ENCODE data around the gene SMPD2. TPM values are rescaled to one million over a fixed set of nuclear protein-coding genes. Genes with fewer than 3 reads are reported as not detected.
A peak's percentile ranks its signal among the peaks of the same experiment; 100 is the strongest.

SMPD2 gene
- total and polyA plus RNA-seq, 2 donors (not counting 1 experiment from before 2014, with no cell fraction given), result 35.7 to 43.9 TPM

- CTCF ChIA-PET, result interaction anchor here (1.4 to 6.4 kb wide), 6 partner anchors 9 to 72 kb away, joined by 3 to 55 read pairs (median 20); partner anchors contain the start of genes CD164, PPIL6, SMPD2 and ZBTB24
- POLR2A ChIA-PET, result interaction anchor here (0.6 to 5.5 kb wide), 15 partner anchors 8 to 897 kb away, joined by 3 to 35 read pairs (median 5); partner anchors contain the start of genes AK9, CD164, FIG4 and PPIL6
- no peaks in the 10 kb centered on the region for H4K20me1 ChIP-seq (ENCODE audit: control insufficient read depth, insufficient read depth, low read length, poor library complexity, severe bottlenecking)
- peak within 1 kb of the TSS; percentile 97 for H3K9ac ChIP-seq (ENCODE audit: low read length)
- H3K9me3 ChIP-seq (ENCODE audit: control extremely low read depth in 1 of 3, control insufficient read depth in 2 of 3, insufficient read depth in 1 of 3, low read length in 2 of 3), result no peaks in the 10 kb centered on the region
- H3K4me1 ChIP-seq (ENCODE audit: control insufficient read depth in 2 of 2, insufficient read depth in 2 of 2, low read length in 2 of 2), result peaks cover 83 to 84% of the 10 kb centered on the region in 2 donors
- peak within 1 kb of the TSS; percentile 17 for H2AFZ ChIP-seq (ENCODE audit: insufficient read depth, low read depth, low read length, poor library complexity, severe bottlenecking)
- Mint-ChIP-seq H3K9me3 (ENCODE audit: insufficient read depth) (no peaks in the 10 kb centered on the region), H3K27ac (peak within 1 kb of the TSS; percentile 99), H3K27me3 (no peaks in the 10 kb centered on the region), H3K4me3 (peak within 1 kb of the TSS; percentile 95), H3K4me1 (peaks cover 82% of the 10 kb centered on the region)
- DNase-seq (peak; percentile 94), ATAC-seq (ENCODE audit: low read depth) (peak; percentile 61)
- H3K79me2 ChIP-seq (ENCODE audit: control insufficient read depth, insufficient read depth, low read length), result peaks cover 42% of the 10 kb centered on the region
- peak within 1 kb of the TSS; percentile 73 to 99 (median 93) for H3K4me3 ChIP-seq (ENCODE audit: control extremely low read depth in 1 of 5, extremely low read depth in 1 of 5, insufficient read depth in 1 of 5, low read depth in 2 of 5, low read length in 4 of 5)
- intact Hi-C loops (cut with micrococcal nuclease), result loop anchor here (1.0 to 10.0 kb wide), 8 partner anchors 15 to 1419 kb away; partner anchors contain the start of genes AK9, AMD1, CDK19 and CEP57L1
- peak; percentile 53 for TF ChIP-seq CTCF (IDR thresholded peaks at IDR 0.05)
- TF ChIP-seq EZH2 (IDR thresholded peaks at IDR 0.05; ENCODE audit: borderline replicate concordance, insufficient read depth, low read depth, low read length, poor library complexity, severe bottlenecking), result no peak
- peak within 1 kb of the TSS; percentile 98 to 99 for H3K27ac ChIP-seq (ENCODE audit: low read length in 2 of 2)
- peak within 1 kb of the TSS; percentile 95 for H3K4me2 ChIP-seq (replicated peaks; ENCODE audit: low read depth, low read length, poor library complexity, severe bottlenecking)
- under 1% methylated on average over 69 of the region's 70 CpGs for WGBS (ENCODE audit: insufficient coverage)
- H3K27me3 ChIP-seq (replicated peaks in 1 of 4; ENCODE audit: control extremely low read depth in 1 of 4, control insufficient read depth in 3 of 4, insufficient read depth in 4 of 4, low read length in 3 of 4), result no peaks in the 10 kb centered on the region
- peaks cover 0 to 22% of the 10 kb centered on the region in 2 experiments for H3K36me3 ChIP-seq (replicated peaks in 1 of 2; ENCODE audit: control extremely low read depth in 1 of 2, control insufficient read depth in 1 of 2, extremely low read depth in 1 of 2, insufficient read depth in 2 of 2, low read length in 1 of 2)
Measured at GRCh38 chr6:109455437-109456110, 15.1 kb downstream of the SMPD2 start, which contains the start of gene MICAL1. Gene MICAL1, minus strand, starts transcription at chr6:109455772. Its CDS starts 1,576 bp downstream, at chr6:109454196.
